MM.1S (cell line): ENCODE data around the gene DOC2A.

Source experiments
- CTCF ChIP-seq: fragments of 300-600 bp; sonication (generic); IDR thresholded peaks from 2 replicates; pipeline ENCODE4 v1.5.1; 2016; ENCODE audit warnings: antibody characterized with exemption, low read length, mixed read lengths
- EZH2phosphoT487 ChIP-seq: fragments of 300-600 bp; sonication (generic); IDR thresholded peaks from 2 replicates; pipeline ENCODE4 v1.6.1; 2018; ENCODE audit warnings: antibody characterized with exemption, low read length

- no peak for TF ChIP-seq CTCF
- no peak for TF ChIP-seq EZH2phosphoT487
These were observed 43.6 kb upstream of the DOC2A start for GRCh38 chr16:30054451-30054850.
